Fibroblast of skin of left quadriceps (primary cell): Measurements from ENCODE around the gene HBM.
"Not testable (repeated sequence)": the region's sequence is repeated elsewhere in the genome, so short reads cannot be mapped to it uniquely, and the experiment has no call there.

Experiments
- DNase-seq, 2 experiments: peaks; one replicate each; pipeline ENCODE4 v3.0.0-alpha.2; 2013; ENCODE audit warnings: low read depth in 2 of 2

HBM gene, protein sequence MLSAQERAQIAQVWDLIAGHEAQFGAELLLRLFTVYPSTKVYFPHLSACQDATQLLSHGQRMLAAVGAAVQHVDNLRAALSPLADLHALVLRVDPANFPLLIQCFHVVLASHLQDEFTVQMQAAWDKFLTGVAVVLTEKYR

DNA sequence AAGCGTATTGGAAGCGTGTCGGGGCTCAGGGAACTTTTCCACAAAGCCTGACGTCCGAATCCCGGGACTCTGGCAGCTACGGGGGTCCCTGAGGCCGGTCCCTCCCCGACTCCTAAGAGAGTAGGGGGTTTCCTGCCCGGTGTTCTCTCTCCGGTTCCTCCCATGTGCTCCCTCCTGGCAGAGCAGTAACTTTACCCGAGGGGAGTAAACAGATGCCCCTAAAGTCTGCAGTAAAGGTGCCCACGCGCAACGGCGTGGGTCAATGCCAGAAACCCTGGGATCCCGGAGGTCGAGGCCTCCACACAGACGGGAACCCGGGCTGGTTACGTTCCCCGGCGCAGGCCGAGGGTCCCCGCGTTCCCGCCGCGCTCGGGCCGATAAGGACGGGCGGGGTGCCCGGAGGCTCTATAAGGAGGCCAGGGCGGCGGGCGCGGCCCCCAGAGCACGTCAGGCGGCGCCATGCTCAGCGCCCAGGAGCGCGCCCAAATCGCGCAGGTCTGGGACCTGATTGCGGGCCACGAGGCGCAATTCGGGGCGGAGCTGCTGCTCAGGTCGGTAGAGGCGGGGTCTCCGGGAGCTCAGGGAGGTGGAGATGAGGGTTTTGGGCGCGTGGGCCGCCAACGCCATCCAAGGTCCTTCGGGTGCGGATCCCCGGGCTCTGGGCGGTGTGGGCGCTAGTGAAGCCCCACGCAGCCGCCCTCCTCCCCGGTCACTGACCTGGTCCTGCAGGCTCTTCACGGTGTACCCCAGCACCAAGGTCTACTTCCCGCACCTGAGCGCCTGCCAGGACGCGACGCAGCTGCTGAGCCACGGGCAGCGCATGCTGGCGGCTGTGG lies at the start of gene HBM:
TSS of gene HBM (plus strand) at position 440 of the 836 bp plus-strand sequence. CDS start at position 460, 20 bp downstream.
- no peak for DNase-seq

GRCh38 chr16:116015-116414 lies 49.8 kb upstream of the HBM start:
- no peak for DNase-seq

GRCh38 chr16:117379-118365 lies 48.1 kb upstream of the HBM start:
- no peak for DNase-seq

DNA sequence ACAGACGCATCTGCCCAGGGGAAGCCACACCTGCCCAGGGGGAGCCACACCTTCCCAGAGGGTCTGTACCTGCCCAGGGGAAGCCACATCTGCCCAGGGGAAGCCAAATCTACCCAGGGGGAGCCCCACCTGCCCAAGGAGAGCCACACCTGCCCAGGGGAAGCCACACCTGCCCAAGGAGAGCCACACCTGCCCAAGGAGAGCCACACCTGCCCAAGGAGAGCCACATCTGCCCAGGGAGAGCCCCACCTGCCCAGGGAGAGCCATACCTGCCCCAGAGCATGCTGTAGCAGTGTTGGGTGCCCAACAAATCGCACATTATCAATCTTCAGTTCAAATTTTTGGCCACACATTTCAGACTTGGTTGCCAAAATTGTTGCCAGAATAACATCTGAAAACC lies 46.9 kb upstream of the HBM start:
- DNase-seq = no peak

GRCh38 chr16:119295-119694 lies 46.5 kb upstream of the HBM start:
- no peak for DNase-seq

GRCh38 chr16:119835-120491 lies 45.8 kb upstream of the HBM start:
- no peak for DNase-seq

DNA sequence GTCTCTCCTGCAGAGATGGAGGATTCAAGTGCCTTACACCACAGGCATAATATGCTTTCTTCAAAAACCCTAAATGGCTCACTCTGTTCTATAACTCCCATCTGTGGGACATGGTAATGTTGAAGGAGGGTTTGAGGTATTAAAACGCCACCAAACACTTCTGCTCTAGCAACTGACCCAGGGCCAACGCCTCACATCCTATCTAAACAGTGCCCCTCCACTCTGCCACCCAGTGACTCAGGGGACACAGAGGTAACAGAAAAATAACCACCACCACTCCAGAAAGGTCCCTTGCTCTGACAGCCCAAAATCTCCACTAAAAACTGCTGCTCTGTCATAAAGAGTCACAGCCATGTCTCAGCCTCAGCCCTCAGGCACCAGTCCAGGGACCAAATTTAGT lies 45.0 kb upstream of the HBM start:
- DNase-seq = no peak

- no peak for DNase-seq
Measured at GRCh38 chr16:122361-122760, 43.4 kb upstream of the HBM start.

- not testable (repeated sequence) for DNase-seq
Measured at GRCh38 chr16:123558-124350, 42.0 kb upstream of the HBM start.

GRCh38 chr16:125011-125410 lies 40.8 kb upstream of the HBM start:
- DNase-seq = no peak

GRCh38 chr16:129075-129474 lies 36.7 kb upstream of the HBM start:
- no peak for DNase-seq

DNA sequence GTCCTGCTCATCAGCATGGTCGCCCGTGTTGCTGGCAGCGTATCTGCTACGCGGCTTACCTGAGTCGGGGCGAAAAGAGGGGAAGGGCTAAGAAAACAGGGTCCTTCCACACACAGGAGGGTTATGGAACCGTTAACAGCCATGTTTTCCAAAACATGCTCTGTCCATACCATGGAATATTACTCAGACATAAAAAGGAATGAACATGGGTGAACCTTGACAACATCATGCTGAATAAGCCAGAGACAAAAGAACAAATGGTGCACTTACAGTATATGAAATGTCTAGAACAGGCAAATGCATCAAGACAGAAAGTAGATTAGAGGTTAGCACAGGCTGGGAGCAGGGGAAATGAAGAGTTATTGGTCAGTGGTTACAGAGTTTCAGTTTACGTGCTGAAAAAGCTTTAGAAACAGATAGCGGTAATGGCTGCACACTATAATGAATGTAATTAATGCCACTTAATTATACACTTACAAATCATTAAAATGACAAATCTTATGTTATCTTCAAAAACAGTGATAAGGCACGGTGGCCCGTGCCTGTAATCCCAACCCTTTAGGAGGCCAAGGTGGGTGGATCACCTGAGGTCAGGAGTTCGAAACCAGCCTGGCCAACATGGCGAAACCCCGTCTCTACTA lies 35.1 kb upstream of the HBM start:
- DNase-seq = no peak

DNA sequence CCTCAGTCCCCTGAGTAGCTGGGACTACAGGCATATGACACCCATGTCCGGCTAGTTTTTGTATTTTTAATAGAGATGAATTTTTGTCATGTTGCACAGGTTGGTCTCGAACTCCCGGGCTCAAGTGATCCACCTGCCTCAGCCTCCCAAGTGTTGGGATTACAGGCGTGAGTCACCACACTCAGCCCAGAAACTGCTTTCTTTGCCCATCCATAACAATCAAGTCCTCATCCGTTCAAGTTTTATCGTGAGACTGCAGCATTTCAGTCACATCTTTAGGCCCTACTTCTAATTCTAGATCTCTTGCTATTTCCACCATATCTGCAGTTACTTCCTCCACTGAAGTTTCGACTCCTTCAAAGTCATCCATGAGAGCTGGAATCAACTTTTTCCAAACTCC lies 33.7 kb upstream of the HBM start:
- no peak for DNase-seq

GRCh38 chr16:133716-134115 lies 32.1 kb upstream of the HBM start:
- no peak for DNase-seq

- no peak for DNase-seq
Measured at GRCh38 chr16:138049-138417, 27.7 kb upstream of the HBM start.

GRCh38 chr16:140175-140857 lies 25.5 kb upstream of the HBM start:
- DNase-seq = no peak

- DNase-seq = no peak
Measured at GRCh38 chr16:142405-142967, 23.3 kb upstream of the HBM start.

- DNase-seq = no peak
Measured at GRCh38 chr16:143047-143446, 22.7 kb upstream of the HBM start.

DNA sequence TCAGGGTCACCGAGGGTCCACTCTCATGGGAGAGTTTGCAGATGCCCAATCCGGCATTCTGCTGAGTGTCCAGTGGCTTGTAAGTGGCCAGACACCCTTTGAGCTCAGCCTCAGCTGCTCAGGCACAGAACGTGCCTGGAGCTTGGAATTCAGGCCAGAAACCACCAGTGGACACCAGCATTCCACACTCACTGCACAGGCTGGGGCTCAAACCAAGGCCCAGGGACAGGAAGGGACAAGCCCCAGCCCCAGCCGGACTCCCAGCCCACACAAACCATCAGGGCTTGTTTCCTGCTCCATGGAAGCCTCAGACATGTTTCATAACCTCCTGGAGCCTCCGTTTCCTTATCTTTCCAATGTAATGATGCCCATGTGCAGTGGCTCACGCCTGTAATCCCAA lies 22.3 kb upstream of the HBM start:
- DNase-seq = no peak

DNA sequence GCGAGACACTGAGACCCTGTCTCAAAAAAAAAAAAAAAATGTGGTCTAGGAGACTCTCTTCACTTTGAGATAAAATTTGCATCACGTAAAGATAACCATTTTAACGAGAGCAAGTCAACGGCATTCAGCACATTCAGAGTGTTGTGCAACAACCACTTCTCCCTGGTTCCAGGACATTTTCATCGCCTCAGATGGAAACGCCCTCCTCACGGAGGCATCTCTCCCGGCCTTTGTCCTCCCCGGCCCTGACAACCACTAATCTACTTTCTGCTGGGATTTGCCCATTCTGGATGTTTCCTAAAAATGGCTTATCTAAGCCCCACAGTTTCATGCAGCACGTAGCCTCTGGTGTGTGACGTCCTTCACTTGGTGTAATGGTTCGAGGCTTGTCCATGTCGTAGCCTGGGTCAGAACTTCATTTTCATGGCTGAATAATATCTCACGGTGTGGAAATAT lies 21.0 kb upstream of the HBM start:
- no peak for DNase-seq
